ENCODE measurements around the gene EFCAB14. TPM values are rescaled to one million over a fixed set of nuclear protein-coding genes. Genes with fewer than 3 reads are reported as not detected.

EFCAB14 gene
- total and polyA plus RNA-seq, 2 donors (not counting 3 experiments of a cell fraction or from before 2014, with no cell fraction given): 30.0 to 81.7 TPM

DNA sequence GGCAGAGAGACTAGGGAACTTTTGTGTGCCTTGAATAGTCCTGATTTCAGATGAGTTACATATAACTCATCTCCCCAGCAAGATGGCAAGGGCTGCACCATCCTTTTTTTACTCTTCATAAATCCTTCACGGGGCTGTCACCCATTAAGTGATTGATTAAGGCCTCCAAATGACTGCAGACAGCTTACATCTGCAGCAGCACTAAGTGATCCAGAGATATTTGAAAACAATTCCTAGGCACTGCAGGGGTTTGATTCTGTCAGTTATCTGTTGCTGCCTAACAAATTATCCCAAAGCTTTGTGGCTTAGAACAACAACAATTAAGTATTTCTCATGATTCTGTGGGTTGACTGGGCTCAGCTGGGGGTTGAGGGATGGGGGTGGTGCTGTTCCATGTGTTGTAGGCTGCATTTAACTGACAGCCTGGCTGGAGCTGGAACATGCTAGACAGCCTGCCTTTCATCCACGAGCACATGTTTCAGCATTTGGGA, 27.9 kb downstream of the EFCAB14 start:
- H3K27me3 ChIP-seq (ENCODE audit: control insufficient read depth in 2 of 2, insufficient read depth in 2 of 2, low read length in 2 of 2): no peaks in the 10 kb centered on the region
- H3K9me1 ChIP-seq (replicated peaks; ENCODE audit: control insufficient read depth, extremely low read depth, insufficient read depth, low read length): no peaks in the 10 kb centered on the region
- BruUV-seq (replicated peaks): no TSS peak
- intact Hi-C loops (cut with micrococcal nuclease): no loop called here
- peaks cover 37% of the 10 kb centered on the region for H3K4me1 ChIP-seq (ENCODE audit: control insufficient read depth, extremely low read depth, insufficient read depth, low read length)
- peaks cover 10 to 25% of the 10 kb centered on the region in 2 experiments for H3K36me3 ChIP-seq (ENCODE audit: control insufficient read depth in 2 of 2, extremely low read depth in 1 of 2, insufficient read depth in 2 of 2, low read length in 2 of 2)
- no peaks in the 10 kb centered on the region for H3K9me3 ChIP-seq (replicated peaks; ENCODE audit: control insufficient read depth, insufficient read depth, low read length)
- no peak overlapping the region for H3K4me2 ChIP-seq (ENCODE audit: insufficient read depth, low read length)
- ChIA-PET CTCF (no interaction called here), POLR2A (no interaction called here)
- dilution Hi-C loops (cut with MboI; ENCODE audit: extremely low pct_ligation_motif_present, low sequenced_read_pairs): no loop called here
- H3K79me2 ChIP-seq (ENCODE audit: control insufficient read depth, insufficient read depth, low read length): no peaks in the 10 kb centered on the region
- H3K4me3 ChIP-seq (replicated peaks in 1 of 3; ENCODE audit: insufficient read depth in 1 of 3, low read depth in 1 of 3, low read length in 3 of 3): no peak overlapping the region
- no peak for DNase-seq (ENCODE audit: low read depth, low spot score)
- H3K9ac ChIP-seq (replicated peaks; ENCODE audit: extremely low read depth, insufficient read depth, low read length): no peak overlapping the region
- H3K27ac ChIP-seq (ENCODE audit: insufficient read depth, low read depth, low read length): no peak overlapping the region
- no peak overlapping the region for H2AFZ ChIP-seq (ENCODE audit: low read depth, low read length)
- no peak for FAIRE-seq
- TF ChIP-seq, protein P1, sequence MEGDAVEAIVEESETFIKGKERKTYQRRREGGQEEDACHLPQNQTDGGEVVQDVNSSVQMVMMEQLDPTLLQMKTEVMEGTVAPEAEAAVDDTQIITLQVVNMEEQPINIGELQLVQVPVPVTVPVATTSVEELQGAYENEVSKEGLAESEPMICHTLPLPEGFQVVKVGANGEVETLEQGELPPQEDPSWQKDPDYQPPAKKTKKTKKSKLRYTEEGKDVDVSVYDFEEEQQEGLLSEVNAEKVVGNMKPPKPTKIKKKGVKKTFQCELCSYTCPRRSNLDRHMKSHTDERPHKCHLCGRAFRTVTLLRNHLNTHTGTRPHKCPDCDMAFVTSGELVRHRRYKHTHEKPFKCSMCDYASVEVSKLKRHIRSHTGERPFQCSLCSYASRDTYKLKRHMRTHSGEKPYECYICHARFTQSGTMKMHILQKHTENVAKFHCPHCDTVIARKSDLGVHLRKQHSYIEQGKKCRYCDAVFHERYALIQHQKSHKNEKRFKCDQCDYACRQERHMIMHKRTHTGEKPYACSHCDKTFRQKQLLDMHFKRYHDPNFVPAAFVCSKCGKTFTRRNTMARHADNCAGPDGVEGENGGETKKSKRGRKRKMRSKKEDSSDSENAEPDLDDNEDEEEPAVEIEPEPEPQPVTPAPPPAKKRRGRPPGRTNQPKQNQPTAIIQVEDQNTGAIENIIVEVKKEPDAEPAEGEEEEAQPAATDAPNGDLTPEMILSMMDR (IDR thresholded peaks at IDR 0.05; ENCODE audit: extremely low read depth in 1 of 2, insufficient read depth in 1 of 2, low read depth in 1 of 2, low read length in 2 of 2): no peak
- TF ChIP-seq POLR2AphosphoS5 (IDR thresholded peaks at IDR 0.05; ENCODE audit: insufficient read depth, low read depth, low read length) (no peak), MYC (IDR thresholded peaks at IDR 0.05; ENCODE audit: low read depth, low read length) (no peak), FOS (IDR thresholded peaks at IDR 0.05; ENCODE audit: borderline replicate concordance, insufficient read depth, low read length) (no peak), JUN (IDR thresholded peaks at IDR 0.05; ENCODE audit: borderline replicate concordance, insufficient read depth, insufficient read length, low read depth) (no peak)
- H4K20me1 ChIP-seq (replicated peaks; ENCODE audit: control insufficient read depth, extremely low read depth, insufficient read depth, low read length): peaks cover 16% of the 10 kb centered on the region

- Histone ChIP-seq H4K20me1 (replicated peaks; ENCODE audit: control insufficient read depth, extremely low read depth, insufficient read depth, low read length) (peaks cover 16% of the 10 kb centered on the region), H3K27ac (ENCODE audit: insufficient read depth, low read depth, low read length) (no peak overlapping the region), H3K9ac (replicated peaks; ENCODE audit: extremely low read depth, insufficient read depth, low read length) (no peak overlapping the region), H3K79me2 (ENCODE audit: control insufficient read depth, insufficient read depth, low read length) (no peaks in the 10 kb centered on the region), H2AFZ (ENCODE audit: low read depth, low read length) (no peak overlapping the region), H3K27me3 (ENCODE audit: control insufficient read depth in 2 of 2, insufficient read depth in 2 of 2, low read length in 2 of 2) (no peaks in the 10 kb centered on the region), H3K9me1 (replicated peaks; ENCODE audit: control insufficient read depth, extremely low read depth, insufficient read depth, low read length) (no peaks in the 10 kb centered on the region), H3K9me3 (replicated peaks; ENCODE audit: control insufficient read depth, insufficient read depth, low read length) (no peaks in the 10 kb centered on the region), H3K4me2 (ENCODE audit: insufficient read depth, low read length) (no peak overlapping the region), H3K4me3 (replicated peaks in 1 of 3; ENCODE audit: insufficient read depth in 1 of 3, low read depth in 1 of 3, low read length in 3 of 3) (no peak overlapping the region), H3K36me3 (ENCODE audit: control insufficient read depth in 2 of 2, extremely low read depth in 1 of 2, insufficient read depth in 2 of 2, low read length in 2 of 2) (peaks cover 10 to 21% of the 10 kb centered on the region in 2 experiments), H3K4me1 (ENCODE audit: control insufficient read depth, extremely low read depth, insufficient read depth, low read length) (peaks cover 47% of the 10 kb centered on the region)
- ChIA-PET CTCF (interaction anchor here (1.6 kb wide), 1 partner anchor 35 kb away, joined by 6 read pairs; no protein-coding TSS in a partner anchor), POLR2A (no interaction called here)
- DNase-seq (ENCODE audit: low read depth, low spot score) (no peak), FAIRE-seq (no peak)
- dilution Hi-C loops (cut with MboI; ENCODE audit: extremely low pct_ligation_motif_present, low sequenced_read_pairs) (no loop called here), intact Hi-C loops (cut with micrococcal nuclease) (loop anchor here (1.0 kb wide), 1 partner anchor 34 kb away; no protein-coding TSS in a partner anchor)
- no TSS peak for BruUV-seq (replicated peaks)
- no peak for TF ChIP-seq POLR2A (IDR thresholded peaks at IDR 0.05; ENCODE audit: low read depth, low read length)
- TF ChIP-seq, protein P2, sequence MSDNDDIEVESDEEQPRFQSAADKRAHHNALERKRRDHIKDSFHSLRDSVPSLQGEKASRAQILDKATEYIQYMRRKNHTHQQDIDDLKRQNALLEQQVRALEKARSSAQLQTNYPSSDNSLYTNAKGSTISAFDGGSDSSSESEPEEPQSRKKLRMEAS (IDR thresholded peaks at IDR 0.05; ENCODE audit: insufficient read depth, insufficient read length): no peak
- no peak for TF ChIP-seq JUN (IDR thresholded peaks at IDR 0.05; ENCODE audit: borderline replicate concordance, insufficient read depth, insufficient read length, low read depth)
These were observed 29.0 kb downstream of the EFCAB14 start for GRCh38 chr1:46689897-46690296.

Measured in endothelial cell of umbilical vein (primary cell).